Measurements from ENCODE around the gene CMKLR1.

CMKLR1 gene

DNA sequence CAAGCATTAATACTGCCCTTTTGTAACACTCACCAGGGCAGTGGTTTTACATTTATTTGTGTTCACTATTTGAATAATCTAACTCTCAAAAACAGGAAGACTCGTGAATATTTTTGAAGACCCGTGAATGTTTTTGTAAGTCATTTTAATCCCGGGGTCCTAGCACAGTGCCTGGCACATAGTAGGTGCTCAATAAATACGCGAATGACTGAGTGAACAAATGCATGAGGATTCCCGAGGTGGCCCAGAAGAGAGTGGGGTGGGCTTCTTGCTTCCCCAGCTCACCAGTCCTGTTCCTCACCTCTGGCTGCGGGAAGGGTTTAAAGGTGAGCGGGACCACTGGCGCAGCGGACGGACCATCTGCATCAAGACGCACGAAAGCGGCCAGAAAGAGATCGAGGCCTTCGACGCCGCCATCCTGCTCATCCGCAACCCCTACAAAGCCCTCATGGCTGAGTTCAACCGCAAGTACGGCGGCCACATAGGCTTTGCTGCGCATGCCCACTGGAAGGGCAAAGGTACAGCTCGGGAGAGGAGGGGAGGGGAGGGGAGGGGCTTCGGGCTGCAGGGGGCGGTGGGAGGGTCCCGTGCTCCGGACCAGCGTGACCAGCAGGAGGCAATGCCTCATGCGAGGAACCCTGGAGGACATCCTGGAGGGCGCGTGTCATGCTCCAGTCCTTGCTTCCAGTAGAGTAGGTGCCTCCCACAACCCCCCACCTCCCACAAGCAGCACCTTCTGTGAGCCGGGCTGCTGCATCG is 98.9 kb downstream of the CMKLR1 start:
- no peak for DNase-seq (ENCODE audit: extremely low read depth, low read depth)
- TF ChIP-seq, protein P1, sequence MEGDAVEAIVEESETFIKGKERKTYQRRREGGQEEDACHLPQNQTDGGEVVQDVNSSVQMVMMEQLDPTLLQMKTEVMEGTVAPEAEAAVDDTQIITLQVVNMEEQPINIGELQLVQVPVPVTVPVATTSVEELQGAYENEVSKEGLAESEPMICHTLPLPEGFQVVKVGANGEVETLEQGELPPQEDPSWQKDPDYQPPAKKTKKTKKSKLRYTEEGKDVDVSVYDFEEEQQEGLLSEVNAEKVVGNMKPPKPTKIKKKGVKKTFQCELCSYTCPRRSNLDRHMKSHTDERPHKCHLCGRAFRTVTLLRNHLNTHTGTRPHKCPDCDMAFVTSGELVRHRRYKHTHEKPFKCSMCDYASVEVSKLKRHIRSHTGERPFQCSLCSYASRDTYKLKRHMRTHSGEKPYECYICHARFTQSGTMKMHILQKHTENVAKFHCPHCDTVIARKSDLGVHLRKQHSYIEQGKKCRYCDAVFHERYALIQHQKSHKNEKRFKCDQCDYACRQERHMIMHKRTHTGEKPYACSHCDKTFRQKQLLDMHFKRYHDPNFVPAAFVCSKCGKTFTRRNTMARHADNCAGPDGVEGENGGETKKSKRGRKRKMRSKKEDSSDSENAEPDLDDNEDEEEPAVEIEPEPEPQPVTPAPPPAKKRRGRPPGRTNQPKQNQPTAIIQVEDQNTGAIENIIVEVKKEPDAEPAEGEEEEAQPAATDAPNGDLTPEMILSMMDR (IDR thresholded peaks at IDR 0.05; ENCODE audit: low read depth, low read length, missing control alignments) = no peak
- H3K4me3 ChIP-seq (replicated peaks; ENCODE audit: low read depth, low read length) = no peak overlapping the region

DNA sequence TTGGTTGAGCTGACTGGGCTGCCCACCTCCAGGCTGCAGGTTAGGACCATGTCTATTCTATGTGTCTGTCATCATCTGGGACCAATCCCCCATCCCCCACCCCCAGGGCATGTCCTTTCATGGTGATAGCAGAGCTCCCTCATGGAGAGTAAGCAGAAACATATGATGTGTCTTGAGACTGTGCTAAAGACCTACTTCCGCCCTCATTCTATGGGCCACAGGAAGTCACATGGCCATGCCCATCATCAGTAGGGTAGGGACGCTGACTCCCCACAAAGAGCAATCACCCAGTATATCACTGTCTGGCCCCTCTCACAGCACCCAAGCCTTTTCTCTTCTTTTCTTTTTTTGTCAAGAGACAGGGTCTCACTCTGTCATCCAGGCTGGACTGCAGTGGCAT is 99.7 kb downstream of the CMKLR1 start:
- H3K4me3 ChIP-seq (replicated peaks; ENCODE audit: low read depth, low read length) = no peak overlapping the region
- no peak for DNase-seq (ENCODE audit: extremely low read depth, low read depth)
- TF ChIP-seq, protein P1 (IDR thresholded peaks at IDR 0.05; ENCODE audit: low read depth, low read length, missing control alignments) = no peak

DNA sequence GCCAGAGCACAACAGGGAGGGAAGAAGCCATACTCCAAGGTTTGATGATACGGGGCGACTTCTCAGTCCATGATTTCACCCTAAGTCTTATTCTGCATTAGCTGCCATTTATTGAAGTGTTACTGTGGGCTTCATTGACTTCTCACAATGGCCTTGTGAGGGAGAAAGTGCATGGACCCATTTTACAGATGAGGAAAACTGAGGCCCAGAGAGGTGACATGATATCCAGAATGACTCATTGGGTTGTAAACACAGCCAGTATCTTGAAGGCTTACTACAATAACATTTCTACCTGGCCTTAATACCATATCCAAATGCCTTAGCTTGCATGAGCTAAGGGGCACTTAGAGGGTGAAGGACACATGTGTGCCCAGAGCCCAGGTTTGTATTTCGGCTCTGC is 100.6 kb downstream of the CMKLR1 start:
- H3K4me3 ChIP-seq (replicated peaks; ENCODE audit: low read depth, low read length) = no peak overlapping the region
- TF ChIP-seq, protein P1 (IDR thresholded peaks at IDR 0.05; ENCODE audit: low read depth, low read length, missing control alignments) = no peak
- no peak for DNase-seq (ENCODE audit: extremely low read depth, low read depth)
